Measurements from ENCODE around the gene TEX48.

- TF ChIP-seq CTCF (conservative IDR thresholded peaks at IDR 0.05) (no peak), ZFX (IDR thresholded peaks at IDR 0.05) (no peak)
Measured at GRCh38 chr9:114689813-114690212, 7.8 kb upstream of the TEX48 start.
